ENCODE data around the gene CYTIP. TPM values are rescaled to one million over a fixed set of nuclear protein-coding genes. Genes with fewer than 3 reads are reported as not detected.

The CYTIP gene
- polyA plus RNA-seq, 2 of the 4 experiments (the other 2 are of a cell fraction), result 0.34 TPM; not detected in 1

GRCh38 chr2:157466764-157467163 lies 22.9 kb upstream of the CYTIP start:
- Histone ChIP-seq H3K4me1 (no peaks in the 10 kb centered on the region), H3K4me2 (no peak overlapping the region), H3K9me3 (no peaks in the 10 kb centered on the region), H3K27ac (no peak overlapping the region), H3K4me3 (no peak overlapping the region)
- ChIA-PET CTCF (no interaction called here), POLR2A (no interaction called here)
- no peak for ATAC-seq
- WGBS (ENCODE audit: missing lambda C conversion rate), result 51% methylated on average over 5 of the region's 5 CpGs
- no peak for TF ChIP-seq ZNF302 (CRISPR knock-in tag; IDR thresholded peaks at IDR 0.05)
- no peak for TF ChIP-seq CTCF (IDR thresholded peaks at IDR 0.05)
- no peak for TF ChIP-seq KDM5A (IDR thresholded peaks at IDR 0.05)
- no peak for TF ChIP-seq HOXA7 (CRISPR knock-in tag; IDR thresholded peaks at IDR 0.05)
- TF ChIP-seq PHF8 (IDR thresholded peaks at IDR 0.05; ENCODE audit: borderline replicate concordance, low read depth), result no peak
- TF ChIP-seq ELK1 (IDR thresholded peaks at IDR 0.05; ENCODE audit: low read depth, low read length), result no peak
- TF ChIP-seq TFCP2L1 (CRISPR knock-in tag; IDR thresholded peaks at IDR 0.05), result no peak
- no peak for TF ChIP-seq RARB (CRISPR knock-in tag; IDR thresholded peaks at IDR 0.05)
- TF ChIP-seq POLR2AphosphoS2 (conservative IDR thresholded peaks at IDR 0.05; ENCODE audit: low read length), result no peak
- TF ChIP-seq SMC3 (IDR thresholded peaks at IDR 0.05), result no peak
- no peak for TF ChIP-seq RCOR1 (IDR thresholded peaks at IDR 0.05; ENCODE audit: low read depth, low read length)
- DNase-seq (ENCODE audit: low read depth in 1 of 2, low spot score in 1 of 2), result no peak
- FAIRE-seq, result no peak

DNA sequence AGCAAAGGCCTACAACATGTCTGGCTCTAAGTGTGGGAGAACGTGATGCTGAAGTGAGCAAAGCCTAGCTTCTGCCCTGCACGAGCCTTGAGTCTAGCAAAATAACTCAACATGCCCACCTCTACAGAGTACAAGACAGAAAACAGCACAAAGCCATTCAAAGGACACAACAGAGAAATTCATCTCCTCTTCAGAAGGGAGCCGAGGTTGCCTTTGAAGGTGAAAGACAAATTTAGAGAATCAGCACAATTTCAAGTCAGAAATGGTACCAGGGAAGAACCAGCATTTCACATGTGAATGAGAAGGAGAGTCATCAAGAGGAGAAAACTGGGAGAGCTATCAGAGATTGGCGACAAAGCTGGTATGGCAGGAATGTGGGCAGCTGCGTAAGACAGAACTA lies 21.7 kb upstream of the CYTIP start:
- CTCF ChIA-PET, result no interaction called here
- no peak for FAIRE-seq

More for the DNA sequence above, 21.7 kb upstream of the CYTIP start:
- Histone ChIP-seq H3K4me3 (no peak overlapping the region), H3K4me1 (peaks cover 10% of the 10 kb centered on the region), H3K27ac (no peak overlapping the region), H3K9me3 (no peaks in the 10 kb centered on the region), H3K4me2 (no peak overlapping the region)
- DNase-seq (ENCODE audit: low read depth in 1 of 2, low spot score in 1 of 2) (no peak), ATAC-seq (no peak)
- POLR2A ChIA-PET, result no interaction called here
- 81% methylated on average over 5 of the region's 5 CpGs for WGBS (ENCODE audit: missing lambda C conversion rate)
- TF ChIP-seq RNF2 (IDR thresholded peaks at IDR 0.05; ENCODE audit: borderline replicate concordance, low read depth) (no peak), ZC3H11A (IDR thresholded peaks at IDR 0.05) (no peak), EP300 (IDR thresholded peaks at IDR 0.05) (no peak), SREBF2 (IDR thresholded peaks at IDR 0.05) (no peak), MYC (IDR thresholded peaks at IDR 0.05; ENCODE audit: borderline replicate concordance, low read length) (no peak), CBX2 (IDR thresholded peaks at IDR 0.05; ENCODE audit: borderline replicate concordance, low read depth) (no peak), PBX3 (IDR thresholded peaks at IDR 0.05) (no peak), NPAS2 (CRISPR knock-in tag; IDR thresholded peaks at IDR 0.05; ENCODE audit: borderline replicate concordance) (no peak), ZFP36 (IDR thresholded peaks at IDR 0.05; ENCODE audit: borderline replicate concordance, partially characterized antibody) (no peak), CEBPB (IDR thresholded peaks at IDR 0.05) (no peak)
- TF ChIP-seq, protein P1, sequence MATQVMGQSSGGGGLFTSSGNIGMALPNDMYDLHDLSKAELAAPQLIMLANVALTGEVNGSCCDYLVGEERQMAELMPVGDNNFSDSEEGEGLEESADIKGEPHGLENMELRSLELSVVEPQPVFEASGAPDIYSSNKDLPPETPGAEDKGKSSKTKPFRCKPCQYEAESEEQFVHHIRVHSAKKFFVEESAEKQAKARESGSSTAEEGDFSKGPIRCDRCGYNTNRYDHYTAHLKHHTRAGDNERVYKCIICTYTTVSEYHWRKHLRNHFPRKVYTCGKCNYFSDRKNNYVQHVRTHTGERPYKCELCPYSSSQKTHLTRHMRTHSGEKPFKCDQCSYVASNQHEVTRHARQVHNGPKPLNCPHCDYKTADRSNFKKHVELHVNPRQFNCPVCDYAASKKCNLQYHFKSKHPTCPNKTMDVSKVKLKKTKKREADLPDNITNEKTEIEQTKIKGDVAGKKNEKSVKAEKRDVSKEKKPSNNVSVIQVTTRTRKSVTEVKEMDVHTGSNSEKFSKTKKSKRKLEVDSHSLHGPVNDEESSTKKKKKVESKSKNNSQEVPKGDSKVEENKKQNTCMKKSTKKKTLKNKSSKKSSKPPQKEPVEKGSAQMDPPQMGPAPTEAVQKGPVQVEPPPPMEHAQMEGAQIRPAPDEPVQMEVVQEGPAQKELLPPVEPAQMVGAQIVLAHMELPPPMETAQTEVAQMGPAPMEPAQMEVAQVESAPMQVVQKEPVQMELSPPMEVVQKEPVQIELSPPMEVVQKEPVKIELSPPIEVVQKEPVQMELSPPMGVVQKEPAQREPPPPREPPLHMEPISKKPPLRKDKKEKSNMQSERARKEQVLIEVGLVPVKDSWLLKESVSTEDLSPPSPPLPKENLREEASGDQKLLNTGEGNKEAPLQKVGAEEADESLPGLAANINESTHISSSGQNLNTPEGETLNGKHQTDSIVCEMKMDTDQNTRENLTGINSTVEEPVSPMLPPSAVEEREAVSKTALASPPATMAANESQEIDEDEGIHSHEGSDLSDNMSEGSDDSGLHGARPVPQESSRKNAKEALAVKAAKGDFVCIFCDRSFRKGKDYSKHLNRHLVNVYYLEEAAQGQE (IDR thresholded peaks at IDR 0.05), result no peak

All from A549 (cell line).